IMR-90 (cell line): ENCODE results near the gene NKAPL. TPM values are rescaled to one million over a fixed set of nuclear protein-coding genes. Genes with fewer than 3 reads are reported as not detected.

Experiments used
- ATAC-seq: fragments of 200-7000 bp; cut with Tn5 transposase; 2 replicates; pipeline ENCODE4 v1.9.1; 2020; ENCODE audit warnings: low read depth, mild to moderate bottlenecking, moderate library complexity
- BruUV-seq: library from RNA; stranded (reverse); fragments of 400-500 nt; replicated peaks from 2 replicates; lab custom pipeline; 2021; lab: Mats Ljungman, UMichigan
- CTCF ChIA-PET: fragments of 300-600 bp; formaldehyde crosslinking; extraction: SDS; loops from one replicate; lab custom pipeline; 2021; ENCODE audit warnings: antibody characterized with exemption; lab: Yijun Ruan, JAX
- POLR2A ChIA-PET: fragments of 300-600 bp; sonication (Branson Sonifier 250); formaldehyde crosslinking; loops from one replicate; lab custom pipeline; 2022; ENCODE audit warnings: antibody characterized with exemption; ENCODE audit not compliant: unreplicated experiment; lab: Charles Lee
- DNase-seq: peaks from one replicate; pipeline ENCODE4 v3.0.0; 2013
- H2AFZ ChIP-seq: replicated peaks from 2 replicates; pipeline ENCODE3; 2013; ENCODE audit warnings: low read length, mild to moderate bottlenecking; ENCODE audit not compliant: poor library complexity
- H2AK5ac ChIP-seq: 2 replicates; pipeline ENCODE4 v1.6.1; 2013; ENCODE audit warnings: low read depth, low read length, inconsistent platforms
- H2AK9ac ChIP-seq: replicated peaks from 2 replicates; pipeline ENCODE3; 2013; ENCODE audit warnings: mild to moderate bottlenecking, low read depth, low read length, moderate library complexity; ENCODE audit not compliant: poor library complexity
- H2BK120ac ChIP-seq: 2 replicates; pipeline ENCODE4 v1.6.1; 2013; ENCODE audit warnings: low read depth, low read length, inconsistent platforms
- H2BK15ac ChIP-seq: 3 replicates; pipeline ENCODE4 v1.6.1; 2013; ENCODE audit warnings: low read depth, low read length, inconsistent platforms
- H2BK20ac ChIP-seq: 2 replicates; pipeline ENCODE4 v1.6.1; 2013; ENCODE audit warnings: low read depth, mild to moderate bottlenecking, inconsistent platforms, low read length, moderate library complexity
- H2BK5ac ChIP-seq: 2 replicates; pipeline ENCODE4 v1.6.1; 2013; ENCODE audit warnings: mild to moderate bottlenecking, low read depth, low read length, inconsistent platforms; ENCODE audit not compliant: poor library complexity, severe bottlenecking
- H3K14ac ChIP-seq: replicated peaks from 2 replicates; pipeline ENCODE4 v1.6.1; 2013; ENCODE audit warnings: low read depth, low read length, inconsistent platforms
- H3K18ac ChIP-seq: 2 replicates; pipeline ENCODE4 v1.6.1; 2013; ENCODE audit warnings: low read depth, low read length, control low read depth
- H3K23ac ChIP-seq: 2 replicates; pipeline ENCODE4 v1.6.1; 2013; ENCODE audit warnings: low read depth, low read length, inconsistent platforms
- H3K27ac ChIP-seq: 2 replicates; pipeline ENCODE4 v1.5.1; 2013; ENCODE audit warnings: mild to moderate bottlenecking, control low read depth, low read length; ENCODE audit not compliant: insufficient read depth
- H3K27me3 ChIP-seq: 2 replicates; pipeline ENCODE4 v1.6.1; 2013; ENCODE audit warnings: low read length; ENCODE audit not compliant: control insufficient read depth, insufficient read depth
- H3K36me3 ChIP-seq: 2 replicates; pipeline ENCODE4 v1.6.1; 2013; ENCODE audit warnings: low read length, mixed read lengths; ENCODE audit not compliant: control insufficient read depth, insufficient read depth
- H3K4ac ChIP-seq: 2 replicates; pipeline ENCODE4 v1.6.1; 2013; ENCODE audit warnings: low read depth, low read length, inconsistent platforms
- H3K4me1 ChIP-seq: 2 replicates; pipeline ENCODE4 v1.6.1; 2013; ENCODE audit warnings: low read length, mixed read lengths; ENCODE audit not compliant: control insufficient read depth, insufficient read depth
- H3K4me2 ChIP-seq: 2 replicates; pipeline ENCODE4 v1.6.1; 2013; ENCODE audit warnings: low read depth, mild to moderate bottlenecking, control low read depth, low read length, moderate library complexity
- H3K4me3 ChIP-seq: 2 replicates; pipeline ENCODE4 v1.5.1; 2013; ENCODE audit warnings: low read depth, mild to moderate bottlenecking, control low read depth, low read length, moderate library complexity; ENCODE audit not compliant: insufficient read depth
- H3K56ac ChIP-seq: 2 replicates; pipeline ENCODE4 v1.6.1; 2013; ENCODE audit warnings: low read length, inconsistent platforms; ENCODE audit not compliant: insufficient read depth; ENCODE audit errors: extremely low read depth
- H3K79me1 ChIP-seq, 2 experiments: 2 replicates each; pipeline ENCODE4 v1.6.1; 2013; ENCODE audit warnings: low read length in 2 of 2, inconsistent platforms in 1 of 2, low read depth in 1 of 2
- H3K9ac ChIP-seq: 2 replicates; pipeline ENCODE4 v1.6.1; 2013; ENCODE audit warnings: low read depth, low read length, control low read depth
- H3K9me1 ChIP-seq: 2 replicates; pipeline ENCODE4 v1.6.1; 2013; ENCODE audit warnings: low read length, inconsistent platforms; ENCODE audit not compliant: insufficient read depth
- H3K9me3 ChIP-seq: 2 replicates; pipeline ENCODE4 v1.6.1; 2013; ENCODE audit warnings: low read length; ENCODE audit not compliant: control insufficient read depth, insufficient read depth
- H4K20me1 ChIP-seq: 2 replicates; pipeline ENCODE4 v1.6.1; 2013; ENCODE audit warnings: low read length, inconsistent platforms; ENCODE audit not compliant: insufficient read depth
- H4K5ac ChIP-seq: 2 replicates; pipeline ENCODE4 v1.6.1; 2013; ENCODE audit warnings: mild to moderate bottlenecking, low read depth, low read length, control low read depth
- H4K8ac ChIP-seq, 2 experiments: 2 replicates each; pipeline ENCODE4 v1.6.1; 2013; ENCODE audit warnings: low read depth in 2 of 2, low read length in 2 of 2, control low read depth in 1 of 2, inconsistent platforms in 1 of 2
- H4K91ac ChIP-seq: 2 replicates; pipeline ENCODE4 v1.6.1; 2013; ENCODE audit warnings: low read depth, low read length, inconsistent platforms; ENCODE audit not compliant: insufficient read depth
- BHLHE40 ChIP-seq: fragments of 150-350 bp; IDR thresholded peaks from 2 replicates; pipeline ENCODE4 v1.6.1; 2016; ENCODE audit warnings: mild to moderate bottlenecking, low read depth, low read length
- MAFK ChIP-seq: IDR thresholded peaks from 2 replicates; pipeline ENCODE4 v1.6.1; 2012; ENCODE audit warnings: low read depth, low read length, improper control_type of control experiment
- WGBS, 2 experiments: methylation state at CpG; one replicate each; pipeline versions ENCODE4 v1.1.5 to v1.1.7; 2013; ENCODE audit warnings: missing lambda C conversion rate in 2 of 2; ENCODE audit not compliant: insufficient read length in 1 of 2; ENCODE audit errors: extremely low coverage in 2 of 2; 5-methylcytosine and 5-hydroxymethylcytosine counted together
- dilution Hi-C: fragments of 300-500 bp; cut with HindIII; formaldehyde crosslinking; loops from one replicate; pipeline ENCODE4 v1.14.3; 2018; ENCODE audit warnings: low sequenced_read_pairs; ENCODE audit not compliant: unreplicated experiment
- in situ Hi-C: fragments of 300-500 bp; cut with MboI; formaldehyde crosslinking; loops from 3 replicates; pipeline ENCODE4 v1.14.3; 2019; ENCODE audit warnings: low sequenced_read_pairs, inconsistent platforms, mixed read lengths
- intact Hi-C: fragments of 100-400 bp; cut with micrococcal nuclease; formaldehyde crosslinking; loops from 2 replicates; pipeline ENCODE4 v1.10.0; 2022
- polyA plus RNA-seq, 3 experiments: library from polyadenylated mRNA; depleted of rRNA; stranded (reverse); fragments of >200 nt; gene quantifications; 2 replicates each; pipeline ENCODE4 v1.2.3, GENCODE V29; 2012; ENCODE audit warnings: low replicate concordance in 1 of 3
- total RNA-seq: library from RNA; depleted of rRNA; stranded (reverse); fragments of >200 nt; gene quantifications from 2 replicates; pipeline ENCODE4 v1.2.3, GENCODE V29; 2012

NKAPL gene
- total and polyA plus RNA-seq, 2 of the 4 experiments (the other 2 are of a cell fraction) = 0.51 to 0.54 TPM

DNA sequence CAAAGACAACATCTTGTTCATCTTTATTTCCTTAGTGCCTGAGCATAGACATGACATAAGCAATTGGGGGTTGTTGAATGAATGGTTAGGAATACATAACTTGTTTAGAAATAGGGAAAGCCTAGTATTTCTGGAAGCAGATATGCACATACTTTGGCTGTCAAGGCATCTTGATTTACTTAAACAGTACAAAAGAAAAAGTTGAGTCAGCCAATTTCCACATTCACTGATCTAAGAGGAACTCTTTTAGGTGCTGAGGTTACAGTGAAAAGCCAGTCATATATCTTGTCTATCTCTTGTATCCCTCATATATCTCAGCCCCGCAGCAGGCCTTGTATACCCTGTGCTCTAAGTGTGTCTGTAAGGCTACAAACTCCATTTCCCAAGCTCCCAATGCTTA lies 18.6 kb upstream of the NKAPL start:
- in situ Hi-C loops (no loop called here), intact Hi-C loops (no loop called here), dilution Hi-C loops (no loop called here)
- Histone ChIP-seq H3K4ac (no peak overlapping the region), H3K56ac (no peak overlapping the region), H3K4me3 (no peak overlapping the region), H3K27ac (no peak overlapping the region), H2BK5ac (no peak overlapping the region), H2AFZ (no peak overlapping the region), H3K4me2 (no peak overlapping the region), H3K23ac (no peak overlapping the region), H4K5ac (no peak overlapping the region), H3K9ac (no peak overlapping the region), H3K18ac (no peak overlapping the region), H2AK5ac (no peak overlapping the region), H3K27me3 (no peaks in the 10 kb centered on the region), H3K9me1 (0 out of 2 replicates have a peak, but pooled peaks cover 4% of the 10 kb centered on the region), H4K8ac (no peak overlapping the region), H3K36me3 (peaks cover 13% of the 10 kb centered on the region), H2BK15ac (no peak overlapping the region), H2AK9ac (no peak overlapping the region), H2BK120ac (no peak overlapping the region), H3K79me1 (peaks cover 0 to 2% of the 10 kb centered on the region in 2 experiments; a peak in 1 of 4 replicates), H2BK20ac (no peak overlapping the region), H3K14ac (no peak overlapping the region), H3K9me3 (no peaks in the 10 kb centered on the region), H4K20me1 (no peaks in the 10 kb centered on the region), H3K4me1 (no peaks in the 10 kb centered on the region), H4K91ac (no peak overlapping the region)
- TF ChIP-seq MAFK (0 out of 2 replicates have a peak, but pooled peaks have one; percentile 19), BHLHE40 (no peak)
- BruUV-seq = no TSS peak
- peak; percentile 36 for DNase-seq
- CTCF ChIA-PET = no interaction called here
- peak; percentile 73 for ATAC-seq
- POLR2A ChIA-PET = no interaction called here
- WGBS, 2 experiments = no CpG with 5 or more reads among the region's 1 CpG
